HG02884 (cell line): ENCODE data around the gene ATP7A.
A peak's percentile ranks its signal among the peaks of the same experiment; 100 is the strongest.
"Not testable (repeated sequence)": the region's sequence is repeated elsewhere in the genome, so short reads cannot be mapped to it uniquely, and the experiment has no call there.

ENCODE experiments used
- ATAC-seq: cut with Tn5 transposase; IDR thresholded peaks from one replicate; pipeline ENCODE4 v1.9.1; 2021; ENCODE audit warnings: mild to moderate bottlenecking, moderate library complexity; ENCODE audit not compliant: unreplicated experiment

ATP7A gene

DNA sequence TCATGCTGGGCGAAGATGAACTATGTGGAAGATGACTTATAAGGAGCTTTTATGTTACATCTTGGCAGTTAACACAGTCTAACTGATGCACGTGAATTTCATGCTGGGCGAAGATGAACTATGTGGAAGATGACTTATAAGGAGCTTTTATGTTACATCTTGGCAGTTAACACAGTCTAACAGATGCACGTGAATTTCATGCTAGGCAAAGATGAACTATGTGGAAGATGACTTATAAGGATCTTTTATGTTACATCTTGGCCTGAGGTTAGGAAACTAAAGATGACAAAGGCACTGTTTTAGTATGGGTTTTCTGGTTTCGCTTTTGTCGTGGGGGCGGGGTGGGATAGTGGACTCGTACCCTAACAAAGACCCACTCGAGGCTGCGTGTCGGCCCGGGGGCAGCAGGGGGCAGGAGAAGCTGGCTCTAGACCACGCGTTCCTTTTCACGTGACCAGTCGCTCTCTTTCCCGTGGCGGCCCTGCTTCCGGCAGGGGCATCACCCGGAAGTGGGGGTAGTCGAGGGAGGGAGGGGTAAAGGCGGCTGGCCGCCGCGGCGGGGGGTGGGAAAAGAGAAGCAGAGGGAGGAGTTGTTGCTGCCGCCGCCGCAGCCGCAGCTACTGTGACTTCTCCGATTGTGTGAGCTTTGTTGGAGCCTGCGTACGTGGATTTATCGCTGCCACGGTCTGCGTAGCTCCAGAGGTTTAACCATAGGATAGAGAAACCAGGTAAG lies at the start of gene ATP7A:
Gene ATP7A, plus strand, starts transcription at position 586 of the 733 bp plus-strand sequence. CDS start 60,949 bp downstream, outside the sequence.
- ATAC-seq, result peak; percentile 95

DNA sequence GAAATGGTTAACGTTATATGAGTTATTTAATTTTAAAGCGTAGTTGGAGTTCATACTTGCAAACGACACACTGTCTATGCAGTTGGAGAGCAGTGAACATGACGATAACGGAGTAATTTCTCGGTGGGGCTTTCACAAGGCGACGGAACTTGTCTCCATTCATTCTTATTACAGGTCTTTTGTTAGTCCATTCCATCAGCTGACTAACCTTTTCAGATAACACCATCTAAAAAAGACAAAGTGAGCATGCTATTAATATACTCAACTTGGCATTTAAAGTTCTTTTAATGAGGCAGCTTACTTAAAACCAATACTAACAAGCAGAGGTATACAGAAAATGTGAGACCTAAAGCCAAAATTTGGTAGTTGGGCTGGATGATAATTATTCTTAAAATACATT lies 35.1 kb upstream of the ATP7A start:
- no peak for ATAC-seq

DNA sequence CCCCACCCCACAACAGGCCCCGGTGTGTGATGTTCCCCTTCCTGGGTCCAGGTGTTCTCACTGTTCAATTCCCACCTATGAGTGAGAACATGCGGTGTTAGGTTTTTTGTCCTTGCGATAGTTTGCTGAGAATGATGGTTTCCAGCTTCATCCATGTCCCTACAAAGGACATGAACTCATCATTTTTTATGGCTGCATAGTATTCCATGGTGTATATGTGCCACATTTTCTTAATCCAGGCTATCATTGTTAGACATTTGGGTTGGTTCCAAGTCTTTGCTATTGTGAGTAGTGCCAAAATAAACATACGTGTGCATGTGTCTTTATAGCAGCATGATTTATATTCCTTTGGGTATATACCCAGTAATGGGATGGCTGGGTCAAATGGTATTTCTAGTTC lies 29.1 kb upstream of the ATP7A start:
- not testable (repeated sequence) for ATAC-seq

DNA sequence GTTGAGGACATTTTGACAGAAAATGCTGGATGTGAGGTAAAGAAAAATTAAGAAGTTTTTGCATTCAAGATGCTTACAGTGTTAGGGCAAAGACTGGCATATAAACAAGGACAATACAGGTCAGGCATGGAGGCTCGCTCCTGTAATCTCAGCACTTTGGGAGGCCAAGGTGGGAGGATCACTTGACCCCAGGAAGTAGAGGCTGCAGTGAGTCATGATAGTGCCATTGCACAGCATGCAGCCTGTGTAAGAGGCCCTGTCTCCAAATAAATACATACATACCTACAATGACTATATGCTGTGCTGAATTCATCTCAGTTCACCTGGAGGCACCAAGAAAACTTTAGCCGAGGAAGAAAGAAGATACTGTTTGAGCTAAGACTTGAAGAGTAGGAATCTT lies 17.6 kb upstream of the ATP7A start:
- no peak for ATAC-seq

DNA sequence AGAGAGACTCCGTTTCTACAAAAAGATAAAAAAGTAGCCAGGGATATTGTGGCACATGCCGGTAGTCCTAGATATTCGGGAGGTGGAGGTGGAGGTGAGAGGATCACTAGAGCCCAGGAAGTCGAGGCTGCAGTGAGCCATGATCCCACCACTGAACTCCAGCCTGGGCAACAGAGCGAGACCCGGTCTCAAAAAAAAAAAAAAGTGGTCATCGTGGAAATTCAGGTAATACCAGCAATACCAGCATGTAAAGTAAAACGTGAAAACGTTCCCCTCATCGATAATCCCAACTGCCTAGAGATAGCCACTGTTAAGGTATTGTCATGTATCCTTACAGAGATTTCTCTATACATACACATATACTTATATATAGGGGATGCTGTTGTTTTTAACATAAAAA lies 16.8 kb upstream of the ATP7A start:
- ATAC-seq, result no peak

DNA sequence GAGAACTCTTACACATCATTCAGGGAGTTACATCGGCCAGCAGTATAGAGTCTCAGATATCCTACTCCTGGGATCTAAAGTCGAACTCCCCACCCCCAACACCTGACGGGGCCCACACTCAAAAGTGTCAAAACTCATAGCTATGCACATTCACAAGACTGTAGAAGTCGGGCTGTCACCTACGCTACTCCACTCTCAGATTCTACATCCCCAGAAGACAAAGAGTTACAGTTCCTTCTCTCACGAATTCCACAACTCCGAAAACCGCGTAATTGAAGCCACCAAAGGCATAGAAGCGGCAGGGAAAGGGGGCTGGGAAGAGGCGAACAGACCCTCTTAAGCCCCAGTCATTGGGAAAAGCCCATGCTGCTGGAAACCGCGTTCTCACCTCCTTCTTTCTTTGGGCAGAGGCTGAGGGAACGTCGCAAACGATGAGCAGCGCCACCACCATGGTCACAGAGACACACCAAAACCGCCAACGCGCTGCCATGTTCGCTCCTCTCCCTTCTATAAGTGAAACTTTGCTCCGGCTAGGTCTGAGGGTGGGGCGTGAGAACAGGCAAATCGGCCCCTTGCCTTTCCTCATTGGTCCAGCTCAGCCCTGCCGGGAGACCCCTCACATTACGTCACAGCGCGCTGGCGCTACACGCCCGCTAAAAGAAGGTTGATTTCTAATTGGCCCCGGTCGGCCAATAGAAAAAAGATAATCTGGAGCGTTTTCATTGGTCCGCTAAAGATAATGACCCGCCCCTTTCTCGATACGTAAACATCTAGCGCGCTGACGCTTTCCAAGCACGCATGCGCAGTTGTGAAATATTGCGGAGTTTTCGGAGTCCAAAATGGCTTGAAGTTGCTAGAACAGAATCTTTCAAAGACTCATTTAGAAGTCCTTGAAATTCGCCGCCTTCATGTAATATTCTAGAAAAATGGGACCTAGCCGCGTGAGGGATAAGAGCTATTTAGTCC lies 15.3 kb upstream of the ATP7A start, which contains the start of gene MAGT1:
Gene MAGT1, minus strand, starts transcription at position 515 of the 966 bp plus-strand sequence. Its CDS starts 25 bp downstream, at position 490.
- peak; percentile 86 for ATAC-seq

DNA sequence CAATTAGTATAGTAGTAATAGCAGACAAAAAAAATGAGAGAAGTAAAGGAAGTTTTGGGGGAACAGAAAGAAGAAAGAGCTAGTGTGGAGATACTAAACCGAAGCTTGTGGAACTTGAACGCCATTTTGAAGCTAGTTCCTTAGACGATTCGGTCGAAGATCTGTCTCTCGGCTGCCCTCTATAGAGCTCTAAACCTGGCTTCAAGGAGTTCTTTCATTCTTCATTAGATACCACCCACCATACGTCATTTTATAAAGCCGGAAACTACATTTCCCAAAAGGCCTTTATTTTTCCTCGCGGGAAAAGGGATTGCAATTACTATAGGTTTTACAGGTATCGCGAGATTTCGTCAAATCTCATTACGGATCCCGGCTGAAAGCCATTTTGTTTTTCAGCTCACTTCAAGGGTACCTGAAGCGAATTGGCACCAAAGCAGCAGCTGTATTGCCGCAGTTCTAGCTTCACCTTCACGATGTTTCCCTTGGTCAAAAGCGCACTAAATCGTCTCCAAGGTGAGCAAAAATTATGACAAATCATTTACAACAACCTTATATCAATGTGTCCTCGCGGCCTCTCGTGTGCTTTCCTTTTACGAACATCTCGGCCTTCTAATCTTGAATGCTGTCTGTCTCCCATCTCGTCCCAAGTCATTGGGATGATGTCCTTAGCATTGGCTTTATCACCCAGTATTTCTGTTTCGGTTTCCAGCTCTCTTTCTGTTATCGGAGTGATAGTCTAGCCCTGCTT lies 11.2 kb upstream of the ATP7A start, which contains the start of gene COX7B:
Gene COX7B, plus strand, starts transcription at position 388 of the 748 bp plus-strand sequence. Its CDS starts 86 bp downstream, at position 474.
- ATAC-seq, result peak; percentile 45

DNA sequence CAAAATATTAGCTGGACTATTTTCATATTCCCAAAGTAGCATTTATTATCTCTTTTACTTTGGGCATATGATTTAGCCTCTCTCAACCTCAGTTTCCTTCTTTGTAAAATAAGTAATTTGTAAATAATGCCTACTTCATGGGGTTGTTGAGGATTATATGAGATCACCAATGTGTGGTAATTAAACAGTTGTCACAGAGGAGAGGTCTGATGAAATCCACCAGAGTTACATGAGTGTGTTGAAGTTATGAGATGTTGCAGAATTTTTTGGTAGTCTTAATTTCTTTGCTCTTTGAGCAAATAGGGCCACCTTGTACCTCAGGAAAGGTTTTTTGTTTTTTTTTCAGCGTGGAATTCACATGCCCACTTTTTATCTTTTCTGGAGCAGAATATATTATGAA lies 9.8 kb upstream of the ATP7A start:
- ATAC-seq, result no peak

DNA sequence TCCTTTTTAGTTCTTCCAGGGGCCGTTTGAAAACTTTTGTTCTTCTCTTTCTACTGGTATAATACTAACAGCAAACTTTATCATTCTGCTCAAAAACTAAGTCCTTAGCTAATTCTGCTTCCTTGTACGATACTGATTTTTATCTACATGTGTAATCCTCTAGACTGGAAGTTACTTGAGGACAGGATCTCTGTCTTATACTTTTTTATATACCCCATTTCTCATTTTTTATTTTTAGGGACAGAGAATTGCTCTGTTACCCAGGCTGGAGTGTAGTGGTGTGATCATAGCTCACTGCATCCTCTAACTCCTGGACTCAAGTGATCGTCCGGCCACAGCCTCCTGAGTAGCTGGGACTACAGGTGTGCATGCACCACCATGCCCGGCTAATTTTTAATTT lies 9.0 kb upstream of the ATP7A start:
- ATAC-seq, result no peak

DNA sequence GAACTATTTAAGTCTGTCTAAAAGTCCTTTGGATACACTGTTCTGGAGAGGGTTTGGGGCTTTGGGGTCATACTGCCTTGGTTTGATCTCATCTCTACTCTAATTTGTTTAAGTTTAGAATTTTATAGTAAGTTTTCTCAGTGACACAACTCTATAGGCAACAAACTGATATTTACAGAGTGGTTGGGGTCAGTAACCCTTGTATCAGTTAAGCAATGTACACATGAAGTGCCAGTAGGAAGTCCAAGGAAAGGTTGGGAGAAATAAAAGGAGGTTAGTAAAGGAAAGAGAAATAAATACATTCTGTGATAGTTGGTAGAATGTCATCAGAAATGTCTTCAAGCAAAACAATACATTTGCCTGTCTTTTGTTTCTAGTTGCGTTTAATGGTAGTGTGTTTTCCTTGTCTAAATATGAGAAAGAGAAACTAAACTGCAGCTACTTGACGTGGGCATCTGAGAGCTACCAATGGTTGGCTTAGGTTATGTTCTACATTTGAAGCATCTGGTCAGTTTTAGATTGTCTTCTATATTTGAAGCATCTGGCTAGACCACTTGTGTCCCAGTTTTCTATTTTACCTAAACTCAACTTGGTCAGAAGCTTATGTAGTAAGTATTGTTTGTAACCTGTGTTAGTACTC lies 6.9 kb downstream of the ATP7A start:
- peak; percentile 61 for ATAC-seq

DNA sequence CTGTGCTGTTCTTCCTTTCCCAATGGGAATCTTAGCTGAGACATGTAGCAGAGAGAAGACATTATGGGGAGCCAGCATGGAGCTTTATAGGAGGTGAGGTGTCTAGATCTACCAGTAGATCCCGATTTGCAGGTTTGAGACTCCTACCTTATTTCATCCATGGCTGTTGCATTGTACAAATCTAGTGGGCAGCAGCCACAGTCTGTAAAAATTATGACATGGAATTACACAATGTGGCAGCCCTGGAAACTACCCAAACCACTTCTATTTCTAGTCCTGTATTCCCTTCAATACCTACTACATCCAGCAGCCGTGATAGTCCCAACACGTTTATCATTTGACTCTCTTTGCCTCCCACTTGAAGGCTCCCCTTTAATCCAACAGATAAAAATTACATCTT lies 8.1 kb downstream of the ATP7A start:
- ATAC-seq, result no peak

DNA sequence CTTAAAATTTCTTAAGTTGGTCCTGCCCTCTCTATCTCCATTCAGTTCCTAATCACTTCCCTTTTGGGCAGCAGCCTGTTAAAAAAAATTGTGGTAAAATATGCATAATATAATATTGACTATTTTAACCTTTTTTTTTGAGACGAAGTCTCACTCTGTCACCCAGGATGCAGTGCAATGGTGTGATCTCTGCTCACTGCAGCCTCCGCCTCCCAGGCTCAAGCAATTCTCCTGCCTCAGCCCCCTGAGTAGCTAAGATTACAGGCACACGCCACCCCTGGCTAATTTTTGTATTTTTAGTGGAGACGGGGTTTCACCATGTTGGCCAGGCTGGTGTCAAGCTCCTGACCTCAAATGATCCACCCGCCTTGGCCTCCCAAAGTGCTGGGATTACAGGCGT lies 8.9 kb downstream of the ATP7A start:
- ATAC-seq, result not testable (repeated sequence)

DNA sequence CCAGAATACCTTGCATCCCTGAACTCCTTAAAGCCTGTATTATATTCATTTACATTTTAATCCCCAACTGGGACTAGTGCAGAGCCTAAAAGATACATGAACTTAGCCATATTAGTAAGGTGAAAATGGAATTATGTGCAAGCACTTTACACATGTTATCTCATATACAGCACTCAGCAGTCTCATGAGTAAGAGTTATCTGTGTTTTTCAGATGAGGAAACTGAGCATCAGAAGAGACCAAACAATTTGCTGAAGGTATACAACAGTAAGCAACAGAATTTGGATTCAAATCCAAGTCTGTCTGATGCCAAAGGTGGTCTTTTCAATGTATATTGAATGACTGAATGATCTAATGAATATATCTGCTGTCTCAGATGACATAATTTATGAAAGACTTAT lies 12.3 kb downstream of the ATP7A start:
- ATAC-seq, result no peak

DNA sequence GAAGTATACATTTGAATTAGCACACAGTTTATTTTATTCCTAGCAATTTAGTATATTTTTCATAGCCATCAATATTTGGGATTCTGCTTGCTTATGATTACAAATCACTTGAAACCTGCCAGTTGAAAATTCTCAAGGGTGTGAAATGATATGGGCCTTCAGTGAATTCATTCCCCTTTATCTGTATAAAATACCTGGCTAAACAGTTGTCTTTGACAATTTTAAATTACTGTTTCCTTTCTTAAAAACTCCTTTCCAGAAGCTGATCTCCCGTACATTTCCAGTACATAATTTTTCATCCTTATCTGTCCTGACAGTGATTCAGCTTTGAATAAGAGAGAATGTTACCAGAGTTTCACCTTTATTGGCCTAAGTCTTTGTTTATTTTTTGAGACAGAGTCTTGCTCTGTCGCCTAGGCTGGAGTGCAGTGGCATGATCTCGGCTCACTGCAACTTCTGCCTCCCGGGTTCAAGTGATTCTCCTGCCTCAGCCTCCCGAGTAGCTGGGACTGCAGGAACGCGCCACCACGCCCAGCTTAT lies 13.9 kb downstream of the ATP7A start:
- ATAC-seq, result no peak

DNA sequence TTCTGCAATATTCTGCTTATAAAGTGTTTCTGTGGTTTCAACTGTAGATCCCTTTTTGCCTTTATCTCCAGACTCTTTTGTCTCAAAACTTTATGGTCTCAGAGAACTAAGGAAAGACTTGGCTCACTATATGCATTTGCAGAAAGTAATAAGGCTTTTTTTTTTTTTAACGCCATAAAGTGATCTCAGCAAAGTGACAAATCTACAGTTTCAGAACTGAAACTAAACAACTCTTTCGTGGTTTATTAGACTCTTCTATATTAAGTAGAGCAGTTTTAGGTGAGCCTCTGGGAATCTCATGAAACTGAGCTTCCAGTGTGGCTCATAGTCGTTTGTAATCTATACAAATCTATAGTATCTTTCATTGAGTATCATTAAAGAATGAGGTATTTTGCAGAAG lies 15.3 kb downstream of the ATP7A start:
- no peak for ATAC-seq

DNA sequence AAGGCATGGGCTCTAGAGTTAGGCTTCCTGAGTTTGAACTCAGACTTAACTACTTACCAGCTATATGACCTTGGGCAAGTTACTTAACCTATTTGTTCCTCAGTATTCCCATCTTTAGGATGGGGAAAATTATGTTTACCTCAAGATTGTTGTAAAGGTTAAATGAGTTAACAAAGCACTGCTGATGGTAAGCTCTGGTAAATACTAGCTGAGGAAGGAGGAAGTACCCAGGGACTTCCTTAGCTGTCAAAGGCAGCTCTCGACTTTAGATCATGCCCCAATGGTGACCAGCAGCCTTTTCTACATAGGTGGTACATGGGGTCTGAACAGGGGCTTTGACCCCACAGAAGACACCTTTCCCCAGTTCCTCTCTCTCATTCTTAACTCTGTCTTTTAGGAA lies 20.1 kb downstream of the ATP7A start:
- no peak for ATAC-seq

DNA sequence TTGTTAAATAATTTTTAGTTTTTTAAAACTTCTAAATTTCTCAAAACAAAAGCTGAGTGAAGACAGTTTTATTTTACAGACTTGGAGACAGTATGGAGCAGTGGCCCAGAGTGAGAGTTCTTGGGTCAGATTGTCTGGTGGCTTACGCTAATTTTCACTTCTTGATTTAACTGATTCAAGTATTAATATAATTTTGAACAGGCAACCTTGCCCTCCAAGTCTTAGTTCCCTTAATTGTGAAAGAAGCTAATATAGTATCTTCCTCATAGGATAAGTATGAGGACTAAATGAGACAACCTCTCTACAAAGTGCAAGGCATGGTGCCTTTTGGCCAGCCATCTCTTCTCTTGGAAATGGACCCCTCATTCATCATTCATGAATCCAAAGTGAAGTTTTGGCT lies 25.4 kb downstream of the ATP7A start:
- ATAC-seq, result no peak

DNA sequence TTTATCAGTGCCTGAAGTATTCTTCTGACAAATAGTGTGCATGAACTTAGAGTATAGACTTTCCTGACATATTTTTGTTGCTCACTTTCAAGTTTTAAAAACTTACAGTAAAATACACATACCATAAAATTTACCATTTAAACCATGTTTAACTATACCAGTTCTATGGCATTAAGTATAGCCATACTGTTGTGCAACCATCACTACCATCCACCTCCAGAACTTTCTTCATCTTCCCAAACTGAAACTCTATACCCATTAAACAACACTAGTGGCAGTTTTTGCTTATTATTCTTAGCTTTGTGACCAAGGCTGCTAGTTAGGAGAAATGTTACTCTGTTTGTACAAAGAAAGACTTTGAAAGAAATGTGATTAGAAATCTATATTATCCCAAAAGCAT lies 25.8 kb downstream of the ATP7A start:
- no peak for ATAC-seq

DNA sequence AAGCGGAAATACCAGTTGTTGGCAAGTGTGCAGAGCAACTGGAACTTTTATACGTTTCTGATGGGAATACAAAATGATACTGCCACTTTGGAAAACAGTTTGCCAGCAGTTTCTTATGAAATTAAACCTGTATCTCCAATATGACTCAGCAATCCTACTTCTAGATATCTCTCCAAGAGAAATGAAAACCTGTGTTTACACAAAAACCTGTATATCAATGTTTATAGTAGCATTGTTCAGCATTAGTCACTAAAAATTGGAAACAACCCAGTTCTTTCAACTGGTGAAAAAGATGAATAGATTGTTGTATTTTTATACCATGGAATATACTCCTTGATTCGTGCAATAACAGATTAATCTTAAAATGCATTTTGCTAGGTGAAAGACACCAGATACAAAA lies 26.8 kb downstream of the ATP7A start:
- ATAC-seq, result no peak

DNA sequence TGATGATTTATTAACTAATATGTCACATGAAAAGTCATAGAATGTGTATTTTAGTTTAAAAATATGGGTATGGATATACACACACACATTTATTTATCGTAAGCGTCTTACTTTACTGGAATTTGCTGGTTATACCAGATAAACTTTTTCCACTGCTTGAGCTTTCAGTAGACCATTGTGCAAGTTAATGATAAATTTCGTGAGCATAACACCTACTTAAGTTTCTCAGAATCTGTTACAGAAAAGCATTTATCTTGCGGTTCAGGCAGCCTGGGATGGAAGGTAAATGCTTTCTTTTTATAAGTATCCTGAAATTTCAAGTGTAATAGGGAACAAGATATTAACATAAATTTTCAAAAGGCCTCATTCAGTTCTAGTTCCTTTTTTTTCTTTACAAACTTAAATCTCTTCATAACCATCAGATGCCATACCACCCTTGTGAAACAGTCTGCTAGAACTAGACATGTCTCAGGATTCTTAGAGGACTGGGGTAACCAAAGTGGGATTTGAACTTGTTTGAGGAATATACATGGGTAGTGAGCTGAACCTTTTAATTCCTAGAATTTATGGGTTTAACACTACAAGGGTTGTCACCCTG lies 27.7 kb downstream of the ATP7A start:
- ATAC-seq, result no peak
